Thymus (tissue), 11 donors: ENCODE results near the gene CELSR3. TPM values are rescaled to one million over a fixed set of nuclear protein-coding genes. Genes with fewer than 3 reads are reported as not detected.

Experiments used
- DNase-seq, 9 donors: peaks; one replicate each; pipeline ENCODE4 v3.0.0-alpha.2; 2013; ENCODE audit warnings: low spot score in 9 of 9, low read depth in 6 of 9, missing footprints in 1 of 9
- H3K27ac ChIP-seq, 2 donors: one replicate each; pipeline ENCODE4 v1.5.1; 2013; ENCODE audit warnings: control low read depth in 1 of 2, low read depth in 1 of 2, low read length in 1 of 2, mild to moderate bottlenecking in 1 of 2, moderate library complexity in 1 of 2
- H3K27me3 ChIP-seq, 2 donors: one replicate each; pipeline ENCODE4 v1.5.1; 2013; ENCODE audit warnings: low read length in 1 of 2; ENCODE audit not compliant: control insufficient read depth in 2 of 2, insufficient read depth in 1 of 2
- H3K36me3 ChIP-seq, 2 donors: one replicate each; pipeline ENCODE4 v1.5.1; 2013; ENCODE audit warnings: low read length in 1 of 2, mild to moderate bottlenecking in 1 of 2, moderate library complexity in 1 of 2; ENCODE audit not compliant: control insufficient read depth in 2 of 2, insufficient read depth in 2 of 2
- H3K4me1 ChIP-seq, 2 donors: one replicate each; pipeline ENCODE4 v1.5.1; 2013; ENCODE audit warnings: low read length in 2 of 2; ENCODE audit not compliant: control insufficient read depth in 2 of 2, insufficient read depth in 2 of 2
- H3K4me3 ChIP-seq, 2 donors: one replicate each; pipeline ENCODE4 v1.5.1; 2013; ENCODE audit warnings: low read length in 2 of 2, control low read depth in 1 of 2, mild to moderate bottlenecking in 1 of 2
- H3K9me3 ChIP-seq, 2 donors: one replicate each; pipeline ENCODE4 v1.5.1; 2013; ENCODE audit warnings: low read length in 1 of 2, mild to moderate bottlenecking in 1 of 2; ENCODE audit not compliant: control insufficient read depth in 2 of 2, insufficient read depth in 1 of 2
- WGBS: extraction: QIAGEN DNeasy Blood & Tissue Kit; methylation state at CpG from one replicate; pipeline ENCODE4 v1.1.7; 2013; 5-methylcytosine and 5-hydroxymethylcytosine counted together
- polyA plus RNA-seq: library from polyadenylated mRNA; stranded (reverse); fragments of 200-250 nt; gene quantifications from one replicate; pipeline ENCODE4 v1.2.3, GENCODE V29; 2013
- total RNA-seq: library from RNA; stranded (reverse); fragments of 120-200 nt; gene quantifications from one replicate; pipeline ENCODE4 v1.2.4, GENCODE V29; 2013
- donor health status: healthy.

The CELSR3 gene
- total and polyA plus RNA-seq, 2 donors = 0.38 to 1.4 TPM

DNA sequence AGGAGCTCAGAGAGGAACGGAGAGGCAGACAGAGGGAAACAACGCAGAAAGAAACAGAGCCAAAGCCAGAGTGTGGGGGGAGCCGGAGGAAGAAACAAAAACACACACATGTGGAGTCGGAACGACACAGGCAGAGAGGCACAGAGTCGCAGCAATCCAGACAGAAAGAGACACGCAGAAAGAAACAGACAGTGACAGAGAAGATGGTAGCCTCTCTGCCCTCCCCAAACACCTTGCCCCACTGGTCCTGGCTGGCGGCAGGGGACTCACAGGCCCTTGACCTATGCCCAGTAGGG lies 21.3 kb upstream of the CELSR3 start:
- Histone ChIP-seq H3K27ac (no peak overlapping the region), H3K4me3 (no peak overlapping the region), H3K9me3 (peaks cover 0 to 4% of the 10 kb centered on the region in 2 donors), H3K27me3 (no peaks in the 10 kb centered on the region), H3K4me1 (peaks cover 5 to 22% of the 10 kb centered on the region in 2 donors), H3K36me3 (peaks cover 36 to 51% of the 10 kb centered on the region in 2 donors)
- DNase-seq = no peak
- WGBS = 92% methylated on average over 8 of the region's 8 CpGs

- Histone ChIP-seq H3K4me3 (no peak overlapping the region), H3K27me3 (no peaks in the 10 kb centered on the region), H3K9me3 (peaks cover 1 to 4% of the 10 kb centered on the region in 2 donors), H3K4me1 (peaks cover 5 to 22% of the 10 kb centered on the region in 2 donors), H3K27ac (no peak overlapping the region), H3K36me3 (peaks cover 31 to 50% of the 10 kb centered on the region in 2 donors)
- no peak for DNase-seq
- 92% methylated on average over 9 of the region's 9 CpGs for WGBS
Observed at GRCh38 chr3:48682786-48683185, 20.1 kb upstream of the CELSR3 start.

- WGBS = 94% methylated on average over 17 of the region's 17 CpGs
Observed at GRCh38 chr3:48681974-48682610, 19.4 kb upstream of the CELSR3 start.

DNA sequence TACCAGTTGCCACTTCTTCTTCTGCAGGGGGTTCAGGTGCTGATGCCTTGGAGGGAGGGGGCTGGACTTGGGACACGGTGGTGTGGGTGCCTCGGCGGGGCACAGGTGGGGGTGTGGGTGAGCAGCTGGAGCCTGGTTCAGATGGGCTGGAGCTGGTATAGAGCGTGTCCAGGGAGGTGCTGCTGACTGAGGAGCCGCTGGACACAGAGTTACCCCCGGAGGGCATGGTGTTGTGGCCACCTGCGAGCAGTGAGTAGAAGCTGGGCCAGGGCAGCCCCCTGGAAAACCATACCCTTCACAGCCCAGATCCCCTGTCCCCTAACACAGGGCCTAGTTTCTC lies 18.8 kb upstream of the CELSR3 start:
- no peak overlapping the region for H3K27ac ChIP-seq
- H3K36me3 ChIP-seq = peaks cover 27 to 46% of the 10 kb centered on the region in 2 donors
- peaks cover 5 to 21% of the 10 kb centered on the region in 2 donors for H3K4me1 ChIP-seq
- H3K27me3 ChIP-seq = no peaks in the 10 kb centered on the region
- peaks cover 1 to 4% of the 10 kb centered on the region in 2 donors for H3K9me3 ChIP-seq
- DNase-seq = no peak
- H3K4me3 ChIP-seq = no peak overlapping the region
- 99% methylated on average over 7 of the region's 7 CpGs for WGBS

More at GRCh38 chr3:48681974-48682610, 19.4 kb upstream of the CELSR3 start:
- Histone ChIP-seq H3K36me3 (peaks cover 27 to 47% of the 10 kb centered on the region in 2 donors), H3K27me3 (no peaks in the 10 kb centered on the region), H3K4me3 (no peak overlapping the region), H3K9me3 (peaks cover 1 to 4% of the 10 kb centered on the region in 2 donors), H3K27ac (no peak overlapping the region), H3K4me1 (peaks cover 5 to 22% of the 10 kb centered on the region in 2 donors)
- no peak for DNase-seq

GRCh38 chr3:48680811-48681540 lies 18.3 kb upstream of the CELSR3 start:
- H3K9me3 ChIP-seq = peaks cover 1 to 4% of the 10 kb centered on the region in 2 donors
- H3K4me3 ChIP-seq = no peak overlapping the region
- peaks cover 5 to 16% of the 10 kb centered on the region in 2 donors for H3K4me1 ChIP-seq
- no peak overlapping the region for H3K27ac ChIP-seq
- no peaks in the 10 kb centered on the region for H3K27me3 ChIP-seq
- WGBS = 95% methylated on average over 17 of the region's 17 CpGs
- DNase-seq = no peak
- H3K36me3 ChIP-seq = peaks cover 29 to 46% of the 10 kb centered on the region in 2 donors

DNA sequence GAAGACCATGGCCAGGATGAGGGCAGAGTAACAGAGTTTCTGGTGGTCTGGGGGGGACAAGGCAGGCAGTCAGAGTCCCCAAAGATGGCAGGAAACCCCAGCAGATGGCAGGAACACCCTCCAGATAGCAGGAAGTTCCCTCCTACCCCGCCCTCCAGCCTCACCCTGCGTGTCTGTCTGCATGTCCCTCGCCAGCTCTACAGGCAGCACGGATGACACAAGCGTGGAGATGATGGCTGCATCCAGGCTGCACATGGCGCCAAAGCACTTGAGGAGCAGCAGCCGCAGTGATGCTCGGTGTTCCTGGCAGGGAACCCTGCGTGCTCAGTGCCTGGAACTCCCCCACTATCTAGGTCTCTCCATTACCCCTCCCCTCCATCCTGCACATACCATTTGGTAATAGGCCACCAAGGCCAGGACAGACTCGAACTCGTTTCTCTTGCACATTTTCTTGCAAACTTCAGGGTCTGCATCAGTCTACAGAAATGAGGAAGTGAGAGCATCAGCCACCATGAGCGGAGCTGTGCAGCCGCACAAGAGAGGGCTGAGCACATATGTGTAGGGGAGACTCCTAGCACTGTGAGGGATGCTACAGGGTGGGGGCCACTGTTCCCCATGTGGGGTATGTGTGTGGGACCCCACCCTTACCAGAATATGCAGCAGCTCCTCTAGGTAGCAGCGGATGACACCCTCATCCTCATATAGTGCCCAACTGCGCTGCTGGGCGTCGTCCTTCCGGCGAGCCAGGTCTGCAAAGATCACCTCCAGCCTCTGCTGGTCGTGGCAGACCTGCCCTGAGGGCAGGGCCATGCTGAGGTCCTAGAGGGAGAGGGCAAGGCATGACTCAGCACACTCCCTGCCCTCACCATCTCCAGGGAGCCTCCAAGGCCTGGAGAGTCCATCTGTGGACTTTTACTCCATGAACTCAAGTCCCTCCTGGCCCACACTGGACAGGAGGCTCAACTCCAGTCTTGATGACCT lies 17.0 kb upstream of the CELSR3 start:
- Histone ChIP-seq H3K4me3 (no peak overlapping the region), H3K36me3 (peaks cover 33 to 51% of the 10 kb centered on the region in 2 donors), H3K27me3 (no peaks in the 10 kb centered on the region), H3K4me1 (peaks cover under 1 to 7% of the 10 kb centered on the region in 2 donors), H3K9me3 (peaks cover 1 to 4% of the 10 kb centered on the region in 2 donors), H3K27ac (no peak overlapping the region)
- DNase-seq = no peak
- 95% methylated on average over 20 of the region's 20 CpGs for WGBS

GRCh38 chr3:48678566-48679380 lies 16.1 kb upstream of the CELSR3 start:
- DNase-seq = no peak
- no peak overlapping the region for H3K4me3 ChIP-seq
- H3K27me3 ChIP-seq = no peaks in the 10 kb centered on the region
- H3K36me3 ChIP-seq = peaks cover 33 to 51% of the 10 kb centered on the region in 2 donors
- peaks cover 1 to 3% of the 10 kb centered on the region in 2 donors for H3K9me3 ChIP-seq
- H3K4me1 ChIP-seq = no peaks in the 10 kb centered on the region
- WGBS = 95% methylated on average over 24 of the region's 24 CpGs
- no peak overlapping the region for H3K27ac ChIP-seq

- Histone ChIP-seq H3K27ac (no peak overlapping the region), H3K4me1 (no peaks in the 10 kb centered on the region), H3K9me3 (peaks cover 0 to 1% of the 10 kb centered on the region in 2 donors), H3K27me3 (no peaks in the 10 kb centered on the region), H3K36me3 (peaks cover 33 to 51% of the 10 kb centered on the region in 2 donors), H3K4me3 (no peak overlapping the region)
- WGBS = 96% methylated on average over 4 of the region's 4 CpGs
- no peak for DNase-seq
Observed at GRCh38 chr3:48678056-48678455, 15.4 kb upstream of the CELSR3 start.
